Activated CD8-positive, alpha-beta memory T cell treated with anti-CD3 and anti-CD28 coated beads for 4 hours (primary cell): ENCODE measurements around the gene LZTS2.
A peak's percentile ranks its signal among the peaks of the same experiment; 100 is the strongest.
"Not testable (repeated sequence)": the region's sequence is repeated elsewhere in the genome, so short reads cannot be mapped to it uniquely, and the experiment has no call there.

Experiments
- DNase-seq, 2 donors: peaks; one replicate each; pipeline ENCODE4 v3.0.0-alpha.2; 2020; ENCODE audit warnings: low read depth in 2 of 2

The LZTS2 gene, protein sequence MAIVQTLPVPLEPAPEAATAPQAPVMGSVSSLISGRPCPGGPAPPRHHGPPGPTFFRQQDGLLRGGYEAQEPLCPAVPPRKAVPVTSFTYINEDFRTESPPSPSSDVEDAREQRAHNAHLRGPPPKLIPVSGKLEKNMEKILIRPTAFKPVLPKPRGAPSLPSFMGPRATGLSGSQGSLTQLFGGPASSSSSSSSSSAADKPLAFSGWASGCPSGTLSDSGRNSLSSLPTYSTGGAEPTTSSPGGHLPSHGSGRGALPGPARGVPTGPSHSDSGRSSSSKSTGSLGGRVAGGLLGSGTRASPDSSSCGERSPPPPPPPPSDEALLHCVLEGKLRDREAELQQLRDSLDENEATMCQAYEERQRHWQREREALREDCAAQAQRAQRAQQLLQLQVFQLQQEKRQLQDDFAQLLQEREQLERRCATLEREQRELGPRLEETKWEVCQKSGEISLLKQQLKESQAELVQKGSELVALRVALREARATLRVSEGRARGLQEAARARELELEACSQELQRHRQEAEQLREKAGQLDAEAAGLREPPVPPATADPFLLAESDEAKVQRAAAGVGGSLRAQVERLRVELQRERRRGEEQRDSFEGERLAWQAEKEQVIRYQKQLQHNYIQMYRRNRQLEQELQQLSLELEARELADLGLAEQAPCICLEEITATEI

DNA sequence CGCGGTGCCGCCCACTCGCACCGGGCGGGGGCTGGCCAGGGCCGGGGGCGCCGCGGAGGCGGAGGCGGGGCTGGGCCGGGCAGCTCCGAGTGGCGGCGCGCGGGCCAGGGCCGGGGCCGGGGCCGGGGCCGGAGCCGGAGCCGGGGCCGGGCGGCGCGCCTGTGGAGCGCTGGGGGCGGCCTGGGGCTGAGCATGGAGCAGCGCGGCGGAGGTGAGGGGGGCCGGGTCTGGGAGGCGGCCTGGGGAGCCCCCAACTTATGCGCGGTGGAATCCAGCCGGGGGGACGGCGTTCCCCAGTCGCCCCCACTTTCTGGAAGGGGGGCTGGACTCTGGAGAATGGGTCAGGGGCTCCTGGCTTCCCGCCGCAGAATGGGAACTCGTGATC is at the start of gene LZTS2:
LZTS2 (plus strand) TSS at position 67 of the 385 bp plus-strand sequence. CDS start 2,731 bp downstream, outside the sequence.
- no peak for DNase-seq

GRCh38 chr10:100960251-100960650 is 39.4 kb upstream of the LZTS2 start:
- no peak for DNase-seq

DNA sequence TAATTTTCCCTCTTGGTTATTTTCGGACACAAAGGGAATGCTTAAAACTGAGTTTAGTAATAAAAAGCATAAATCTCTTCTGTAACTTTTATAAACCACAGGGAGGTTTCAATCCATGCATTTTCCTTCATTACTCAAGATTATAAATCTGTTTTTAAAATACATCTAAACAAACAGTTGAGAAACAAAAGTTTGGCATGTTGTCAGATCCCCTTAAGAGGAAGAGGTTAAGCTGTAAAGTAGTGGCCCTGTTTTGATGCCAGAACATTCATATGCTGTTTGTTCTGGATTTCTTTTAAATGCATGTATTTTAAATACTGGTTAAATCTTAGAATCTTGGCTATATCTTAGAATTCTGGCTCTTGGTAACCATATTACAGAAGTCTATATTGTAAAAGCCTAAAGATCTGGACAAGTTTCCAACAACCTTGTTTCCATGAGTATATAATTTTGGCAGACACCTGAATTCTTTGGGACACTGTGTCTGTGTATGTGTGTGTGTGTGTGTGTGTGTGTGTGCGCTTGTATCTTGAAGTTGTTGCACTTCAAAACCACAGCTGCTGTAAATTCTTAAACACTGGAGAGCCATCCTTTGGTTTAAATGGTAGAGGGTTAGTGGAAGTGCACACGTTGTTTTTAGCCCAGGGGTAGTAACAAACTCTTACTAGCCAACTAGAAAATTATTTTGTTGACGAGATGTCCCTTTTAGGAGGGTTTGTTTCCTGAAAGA is 37.1 kb upstream of the LZTS2 start:
- no peak for DNase-seq

GRCh38 chr10:100963826-100964225 is 35.8 kb upstream of the LZTS2 start:
- no peak for DNase-seq

- no peak for DNase-seq
Measured at GRCh38 chr10:100965820-100966219, 33.8 kb upstream of the LZTS2 start.

GRCh38 chr10:100966887-100967286 is 32.7 kb upstream of the LZTS2 start:
- DNase-seq: no peak

- DNase-seq: no peak
Measured at GRCh38 chr10:100967332-100967731, 32.3 kb upstream of the LZTS2 start.

DNA sequence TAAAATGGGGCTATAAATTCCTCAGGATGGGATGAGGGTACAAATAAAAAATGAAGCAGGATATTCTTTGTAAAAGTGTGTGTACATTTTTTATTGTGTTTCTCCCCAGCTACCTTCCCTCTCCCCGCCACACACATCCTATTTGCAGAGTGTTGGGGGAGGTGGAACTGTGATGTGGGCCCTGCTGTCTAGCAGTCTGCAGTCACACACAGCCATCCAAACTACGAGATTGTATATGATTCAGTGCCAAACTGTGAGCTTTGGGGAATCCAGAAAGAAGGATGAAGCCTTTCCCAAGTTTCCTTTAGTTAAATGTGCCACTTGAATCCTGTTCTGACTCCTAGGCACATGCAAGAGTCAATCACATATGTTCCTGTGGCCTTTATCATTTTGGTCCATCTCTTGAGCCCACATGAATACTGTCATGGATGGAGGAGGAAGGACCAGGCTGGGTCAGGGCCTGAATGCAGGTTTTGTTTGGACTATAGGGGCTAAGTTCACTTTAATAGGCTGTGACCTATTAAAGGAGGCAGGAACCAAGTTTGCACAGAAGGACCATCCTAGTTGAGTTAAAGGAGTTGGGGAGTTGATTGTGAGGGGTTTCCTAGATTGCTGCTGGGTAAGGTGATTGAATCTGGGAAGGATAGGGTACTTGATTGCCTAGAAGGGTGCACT is 31.4 kb upstream of the LZTS2 start:
- DNase-seq: no peak

GRCh38 chr10:100968863-100969186 is 30.8 kb upstream of the LZTS2 start:
- DNase-seq: no peak

DNA sequence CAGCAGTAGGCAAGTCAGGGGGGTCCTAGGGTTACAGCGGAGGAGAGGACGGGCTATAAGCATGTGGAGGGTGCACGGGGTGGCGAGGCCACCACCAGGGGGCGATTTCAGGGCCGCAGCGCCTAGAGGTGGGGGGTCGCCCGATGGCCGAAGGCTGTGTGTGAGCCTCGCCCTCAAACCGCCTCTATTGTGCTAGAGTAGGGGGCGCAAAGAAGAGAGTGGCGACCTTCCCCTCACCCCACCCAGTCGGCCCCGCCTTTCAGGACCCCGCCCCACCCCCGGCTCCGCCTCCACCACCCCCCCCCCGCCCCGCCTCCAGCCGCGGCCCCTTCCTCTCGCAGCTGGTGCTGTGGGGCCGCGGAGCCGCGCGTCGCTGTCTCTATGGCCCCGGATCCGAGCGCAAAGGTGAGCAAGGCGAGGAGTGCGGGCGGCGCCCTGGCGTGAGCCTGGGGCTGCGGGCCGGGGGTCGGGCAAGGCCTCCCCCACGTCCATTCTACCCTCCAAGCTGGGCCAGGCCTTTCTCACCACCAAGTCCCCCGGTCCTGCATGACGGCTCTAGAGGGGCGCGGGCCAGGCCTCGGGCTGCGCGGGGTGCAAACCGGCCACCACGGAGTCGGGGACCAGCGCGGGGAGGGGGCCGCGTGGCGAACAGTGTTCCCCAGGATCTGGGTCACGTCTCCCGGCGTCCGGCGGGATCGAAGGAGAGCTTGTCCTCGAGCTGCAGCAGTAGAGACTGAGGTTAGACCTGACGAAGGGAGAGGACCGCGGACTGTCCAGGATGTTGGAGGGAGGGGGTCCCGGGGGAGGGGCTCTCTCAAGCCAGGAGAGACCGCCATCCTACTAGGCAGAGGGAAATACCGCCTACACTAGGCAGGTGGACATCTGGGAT is 30.2 kb upstream of the LZTS2 start, which contains the start of gene SEMA4G:
SEMA4G (plus strand) TSS at position 318 of the 889 bp plus-strand sequence. CDS start 3,409 bp downstream, outside the sequence.
- DNase-seq: no peak

GRCh38 chr10:100970076-100970913 is 29.3 kb upstream of the LZTS2 start:
- DNase-seq: peak in 1 of 2 donors; percentile 17

DNA sequence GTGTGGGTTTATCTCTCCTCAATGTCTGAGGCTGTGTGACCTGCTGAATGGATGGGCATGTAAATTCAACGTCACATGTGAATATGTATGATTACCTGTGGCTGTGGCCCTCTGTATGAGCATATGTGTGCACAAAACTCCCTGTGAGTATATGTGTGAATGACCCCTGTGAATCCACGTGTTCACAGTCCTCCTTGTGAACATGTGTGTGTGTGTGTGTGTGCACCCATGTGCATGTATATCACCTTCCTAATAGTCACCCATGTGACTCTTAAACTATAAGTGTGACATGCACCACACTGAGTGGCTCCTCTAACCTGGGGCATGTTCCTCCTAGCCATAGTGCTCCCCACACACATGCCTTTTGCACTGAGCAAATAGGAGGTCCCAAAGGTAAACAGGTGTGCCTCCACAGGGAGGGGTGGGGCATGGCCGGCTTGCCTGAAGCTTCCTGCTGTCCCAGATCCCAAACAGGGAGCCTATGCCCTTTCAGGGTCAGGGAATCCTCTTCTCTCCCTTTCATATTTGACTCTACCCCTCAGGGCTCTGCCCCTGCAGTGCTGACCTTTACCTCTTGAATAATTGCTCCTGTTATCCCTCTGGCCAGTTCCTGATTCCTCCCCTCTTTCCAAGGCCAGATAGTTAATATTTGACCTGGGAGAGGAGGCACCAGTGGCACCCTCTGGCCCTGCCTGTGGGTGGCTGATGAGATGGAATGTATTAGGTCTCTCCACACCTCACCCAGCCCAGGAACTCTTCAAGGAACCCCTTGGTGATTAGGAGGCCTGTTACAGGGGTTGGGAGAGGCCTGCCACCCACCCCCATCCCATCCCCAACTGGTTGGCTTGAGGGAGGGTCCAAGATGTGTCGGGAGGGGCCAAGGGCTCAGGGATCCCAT is 28.4 kb upstream of the LZTS2 start:
- no peak for DNase-seq

DNA sequence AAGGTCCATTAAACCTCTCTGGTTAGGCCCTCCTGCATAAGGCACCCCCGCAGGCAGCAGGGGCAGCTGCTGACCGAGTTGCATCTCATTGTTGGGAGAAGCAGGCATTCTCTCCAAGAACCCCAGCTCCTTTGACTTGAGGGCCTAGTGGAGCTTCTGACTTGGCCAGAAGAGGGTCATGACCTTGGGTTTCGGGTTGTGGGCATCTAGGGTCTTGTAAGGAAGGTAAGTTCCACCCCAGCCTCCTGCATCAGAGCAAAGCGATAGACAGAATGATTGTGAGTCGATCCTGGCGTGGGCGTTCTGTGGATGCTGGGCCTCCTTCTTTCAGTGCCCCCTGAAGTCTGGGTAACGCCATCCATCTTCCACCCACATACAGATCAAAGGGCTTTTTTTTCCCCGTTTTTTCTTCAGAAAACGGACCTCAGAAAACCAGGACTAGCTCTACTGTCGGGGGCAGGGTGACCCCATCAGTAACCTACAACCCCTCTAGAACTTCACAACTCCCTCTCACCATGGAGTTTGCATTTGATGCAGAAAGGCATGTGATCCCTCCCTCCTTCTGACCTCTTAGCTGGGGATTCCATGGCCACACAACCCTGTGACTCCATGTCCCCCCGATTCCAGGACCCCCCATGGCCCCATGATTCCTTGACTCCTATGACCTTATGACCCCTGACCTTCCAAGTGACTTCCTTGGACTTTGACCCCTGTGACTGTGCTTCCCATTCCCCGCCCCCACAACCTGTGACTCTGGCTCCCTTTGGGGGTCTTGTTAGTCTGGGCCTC is 27.3 kb upstream of the LZTS2 start:
- no peak for DNase-seq

- no peak for DNase-seq
Measured at GRCh38 chr10:100972904-100973535, 26.6 kb upstream of the LZTS2 start.

GRCh38 chr10:100975397-100975796 is 24.2 kb upstream of the LZTS2 start:
- not testable (repeated sequence) for DNase-seq

GRCh38 chr10:100976906-100977305 is 22.7 kb upstream of the LZTS2 start:
- no peak for DNase-seq

DNA sequence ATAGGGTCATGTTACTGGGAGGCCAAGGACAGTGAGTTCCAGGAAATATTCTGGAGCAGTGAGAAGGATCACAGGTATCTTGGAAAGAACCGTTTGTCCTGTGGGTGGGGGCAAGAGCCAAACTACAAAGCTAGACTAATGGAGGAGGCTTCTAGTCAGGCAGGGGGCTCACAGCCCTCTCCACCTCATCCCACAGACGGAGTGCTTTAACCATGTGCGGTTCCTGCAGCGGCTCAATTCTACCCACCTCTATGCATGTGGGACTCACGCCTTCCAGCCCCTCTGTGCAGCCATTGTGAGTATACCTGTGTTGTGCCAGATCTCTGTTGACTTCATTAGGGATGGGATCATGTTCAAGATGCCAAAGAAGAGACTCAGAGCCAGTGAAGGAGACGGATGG is 22.2 kb upstream of the LZTS2 start:
- DNase-seq: no peak
